ENCODE measurements around the gene LRGUK. TPM values are rescaled to one million over a fixed set of nuclear protein-coding genes. Genes with fewer than 3 reads are reported as not detected.

The LRGUK gene
- polyA plus RNA-seq, 1 donor: 1.3 TPM

DNA sequence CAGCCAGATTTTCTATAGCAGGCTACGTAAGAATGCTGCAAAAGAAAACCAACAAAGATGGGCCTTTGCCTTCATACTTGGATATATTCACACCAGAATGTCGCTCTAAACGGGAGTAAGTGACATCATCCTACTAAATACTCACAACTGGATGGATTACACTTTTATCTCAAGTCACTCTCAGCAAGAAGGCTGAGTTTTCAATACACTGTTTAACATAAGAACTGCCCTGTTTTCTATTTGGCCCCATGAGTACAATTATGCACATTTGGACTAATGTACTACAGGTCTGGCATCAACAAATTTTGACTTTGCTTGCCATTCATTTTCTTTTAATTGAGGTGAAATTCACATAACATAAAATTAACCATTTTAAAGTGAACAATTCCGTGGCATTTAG is 181.4 kb downstream of the LRGUK start:
- DNase-seq: no peak

DNA sequence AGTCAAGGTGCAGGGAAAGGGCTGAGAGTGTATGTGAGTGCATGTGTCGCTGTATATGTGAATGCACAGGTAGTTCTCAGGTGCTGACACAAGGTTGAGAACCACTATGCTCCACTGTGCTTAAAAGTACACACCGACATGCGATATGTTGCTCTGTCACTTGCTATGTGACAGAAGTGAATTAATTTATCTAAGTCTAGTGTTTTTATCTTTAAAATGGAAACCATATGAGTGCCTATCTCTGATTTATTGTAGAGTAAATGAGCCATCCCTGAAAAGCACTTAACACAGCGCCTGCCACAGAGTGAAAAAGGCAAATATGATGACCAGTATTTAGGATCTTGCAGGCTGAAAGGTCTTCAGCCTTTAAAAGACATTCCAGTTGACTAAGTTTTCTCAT is 184.7 kb downstream of the LRGUK start:
- no peak for DNase-seq

DNA sequence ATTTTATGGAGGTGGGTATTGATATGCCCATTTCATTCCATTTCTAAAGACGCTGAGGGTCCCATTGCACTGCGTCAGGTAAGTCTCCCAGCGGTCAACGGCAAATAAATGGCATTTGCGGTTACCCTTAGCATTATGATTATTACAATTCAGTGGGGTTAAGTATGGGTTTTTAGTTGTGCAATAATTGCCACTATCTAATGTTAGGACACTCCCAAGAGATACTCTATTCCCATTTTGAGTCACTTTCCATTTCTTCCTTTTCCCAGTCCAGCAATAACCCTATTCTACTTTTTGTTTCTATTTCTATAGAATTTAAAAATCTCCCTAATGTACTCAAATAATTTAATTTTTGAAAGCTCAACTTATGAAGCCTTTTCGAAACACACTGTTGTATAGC is 185.6 kb downstream of the LRGUK start:
- no peak for DNase-seq

DNA sequence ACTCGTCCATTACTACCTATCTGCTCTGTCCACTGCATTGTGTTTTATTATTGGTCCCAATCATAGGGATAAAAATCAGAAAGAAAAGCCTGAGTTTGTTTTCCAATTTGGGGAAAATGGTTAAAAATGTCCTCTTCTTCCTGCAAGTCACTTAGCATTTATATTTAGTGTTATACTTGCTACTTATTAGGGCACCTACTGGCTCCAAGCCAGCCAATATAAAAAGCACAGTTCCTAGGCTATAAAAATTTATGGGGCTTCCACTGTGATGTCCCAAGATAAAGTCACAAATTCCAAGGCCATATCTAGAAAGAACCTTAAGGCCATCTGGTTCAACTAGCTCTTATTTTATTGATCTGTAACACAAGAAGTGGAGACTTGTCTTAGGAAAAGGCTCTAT is 186.4 kb downstream of the LRGUK start:
- no peak for DNase-seq

Other genes starting within 250 kb of the LRGUK start
- gene SLC35B4, start 189.6 kb downstream of the LRGUK start, polyA plus RNA-seq (ENCODE audit: insufficient read length): 8.7 TPM

All from hindlimb muscle (tissue), 1 donor.